SK-N-MC (cell line): Measurements from ENCODE around the gene LYSMD3.

Experiments used
- EZH2 ChIP-seq: fragments of 200-600 bp; sonication (generic); IDR thresholded peaks from one replicate; pipeline ENCODE4 v1.6.1; 2017; ENCODE audit warnings: antibody characterized with exemption
- FOXP2 ChIP-seq: optimal IDR thresholded peaks from 2 replicates; pipeline ENCODE3; 2011; ENCODE audit warnings: mild to moderate bottlenecking, moderate library complexity; ENCODE audit not compliant: insufficient read depth; ENCODE audit errors: extremely low read length, control extremely low read depth
- POLR2AphosphoS5 ChIP-seq: IDR thresholded peaks from 2 replicates; pipeline ENCODE4 v1.6.1; 2012; ENCODE audit warnings: mild to moderate bottlenecking, low read depth, low read length, borderline replicate concordance

GRCh38 chr5:90472783-90473395 lies 56.5 kb downstream of the LYSMD3 start:
- TF ChIP-seq EZH2 (no peak), POLR2AphosphoS5 (no peak), FOXP2 (no peak)
